Astrocyte (in vitro differentiated cells and primary cell): ENCODE measurements around the gene MALT1. TPM values are rescaled to one million over a fixed set of nuclear protein-coding genes. Genes with fewer than 3 reads are reported as not detected.
"Not testable (repeated sequence)": the region's sequence is repeated elsewhere in the genome, so short reads cannot be mapped to it uniquely, and the experiment has no call there.

Source experiments
- DNase-seq: peaks from one replicate; pipeline ENCODE4 v3.0.0-alpha.2; 2010; ENCODE audit warnings: low read depth
- FAIRE-seq: peaks from 2 replicates; lab custom pipeline; 2011; peaks lifted over from hg19 to GRCh38; lab: Jason Lieb, UNC
- H2AFZ ChIP-seq: 2 replicates; pipeline ENCODE4 v1.6.0; 2012; ENCODE audit warnings: low read depth, low read length, inconsistent platforms
- H3K27ac ChIP-seq: 2 replicates; pipeline ENCODE4 v1.5.1; 2011; ENCODE audit warnings: low read depth, low read length, inconsistent platforms
- H3K27me3 ChIP-seq: 2 replicates; pipeline ENCODE4 v1.6.0; 2011; ENCODE audit warnings: low read length, inconsistent platforms; ENCODE audit not compliant: insufficient read depth
- H3K36me3 ChIP-seq: 2 replicates; pipeline ENCODE4 v1.5.1; 2011; ENCODE audit warnings: low read length, inconsistent platforms; ENCODE audit not compliant: insufficient read depth
- H3K4me1 ChIP-seq: 2 replicates; pipeline ENCODE4 v1.5.1; 2011; ENCODE audit warnings: low read length, inconsistent platforms; ENCODE audit not compliant: insufficient read depth
- H3K4me2 ChIP-seq: 2 replicates; pipeline ENCODE4 v1.6.0; 2012; ENCODE audit warnings: low read length, inconsistent platforms
- H3K4me3 ChIP-seq: 2 replicates; pipeline ENCODE4 v1.5.1; 2011; ENCODE audit warnings: low read depth, mild to moderate bottlenecking, low read length, inconsistent platforms; ENCODE audit not compliant: insufficient read depth
- H3K79me2 ChIP-seq: 2 replicates; pipeline ENCODE4 v1.6.0; 2012; ENCODE audit warnings: mild to moderate bottlenecking, low read length, inconsistent platforms; ENCODE audit not compliant: insufficient read depth
- H3K9ac ChIP-seq: 2 replicates; pipeline ENCODE4 v1.6.0; 2012; ENCODE audit warnings: mild to moderate bottlenecking, low read length, inconsistent platforms
- H3K9me3 ChIP-seq: 2 replicates; pipeline ENCODE4 v1.5.1; 2012; ENCODE audit warnings: low read depth, mild to moderate bottlenecking, low read length, inconsistent platforms; ENCODE audit not compliant: insufficient read depth
- H4K20me1 ChIP-seq: 2 replicates; pipeline ENCODE4 v1.6.0; 2012; ENCODE audit warnings: low read length, inconsistent platforms; ENCODE audit not compliant: insufficient read depth
- H3K27ac Mint-ChIP-seq: one replicate; pipeline ENCODE4 v1.8.0; 2021; ENCODE audit warnings: mild to moderate bottlenecking, mixed read lengths; ENCODE audit not compliant: unreplicated experiment
- H3K27me3 Mint-ChIP-seq: one replicate; pipeline ENCODE4 v1.8.0; 2021; ENCODE audit warnings: low read depth, mixed read lengths; ENCODE audit not compliant: unreplicated experiment
- H3K36me3 Mint-ChIP-seq: one replicate; pipeline ENCODE4 v1.8.0; 2021; ENCODE audit warnings: low read depth, mixed read lengths; ENCODE audit not compliant: unreplicated experiment
- H3K4me1 Mint-ChIP-seq: one replicate; pipeline ENCODE4 v1.8.0; 2021; ENCODE audit warnings: low read depth, mixed read lengths; ENCODE audit not compliant: unreplicated experiment
- H3K4me3 Mint-ChIP-seq: one replicate; pipeline ENCODE4 v1.8.0; 2021; ENCODE audit warnings: mild to moderate bottlenecking, moderate library complexity, mixed read lengths; ENCODE audit not compliant: unreplicated experiment
- H3K9me3 Mint-ChIP-seq: one replicate; pipeline ENCODE4 v1.8.0; 2021; ENCODE audit warnings: mild to moderate bottlenecking, mixed read lengths; ENCODE audit not compliant: unreplicated experiment
- EZH2 ChIP-seq: IDR thresholded peaks from 2 replicates; pipeline ENCODE4 v1.6.1; 2012; ENCODE audit warnings: mild to moderate bottlenecking, low read length, inconsistent platforms; ENCODE audit not compliant: insufficient read depth
- total RNA-seq: library from RNA; stranded (reverse); gene quantifications from 2 replicates; pipeline ENCODE4 v1.2.1, GENCODE V29; 2021
- TF ChIP-seq, protein P1 (sequence below): IDR thresholded peaks from 2 replicates; pipeline ENCODE4 v1.5.1; 2011; ENCODE audit warnings: low read depth, mild to moderate bottlenecking, inconsistent platforms, low read length, moderate library complexity; ENCODE audit not compliant: insufficient read depth

MALT1 gene
- total RNA-seq, 1 donor from 2014 or later: 40.3 TPM

DNA sequence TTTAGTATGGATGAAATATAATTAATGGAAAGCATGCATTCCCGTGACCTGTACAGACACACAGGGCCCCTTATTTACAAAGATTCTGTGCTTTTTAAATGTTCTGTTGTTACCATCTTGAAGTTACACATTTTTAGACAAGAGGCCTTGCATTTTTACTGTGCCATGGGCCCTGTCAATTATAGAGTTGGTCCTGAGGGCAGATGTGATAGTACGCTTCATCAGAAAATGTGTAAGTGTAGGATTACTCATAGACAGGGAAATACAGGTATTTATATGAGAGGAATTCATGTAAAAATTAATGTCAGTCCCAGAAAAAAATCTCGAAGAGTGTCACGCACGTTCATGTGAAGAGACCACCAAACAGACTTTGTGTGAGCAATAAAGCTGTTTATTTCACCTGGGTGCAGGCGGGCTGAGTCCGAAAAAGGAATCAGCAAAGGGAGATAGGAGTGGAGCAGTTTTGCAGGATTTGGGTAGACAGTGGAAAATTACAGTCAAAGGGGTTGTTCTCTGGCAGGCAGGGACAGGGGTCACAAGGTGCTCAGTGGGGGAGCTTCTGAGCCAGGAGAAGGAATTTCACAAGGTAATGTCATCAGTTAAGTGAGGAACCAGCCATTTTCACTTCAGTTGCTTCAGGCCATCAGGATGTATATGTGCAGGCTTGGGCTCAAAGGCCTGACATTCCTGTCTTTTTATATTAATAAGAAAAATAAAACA lies 30.2 kb upstream of the MALT1 start:
- no peaks in the 10 kb centered on the region for H3K9me3 ChIP-seq
- no peak overlapping the region for H3K4me3 Mint-ChIP-seq
- H3K9ac ChIP-seq: no peak overlapping the region
- no peaks in the 10 kb centered on the region for H3K9me3 Mint-ChIP-seq
- no peak overlapping the region for H3K4me3 ChIP-seq
- no peaks in the 10 kb centered on the region for H3K36me3 Mint-ChIP-seq
- no peak for FAIRE-seq
- no peak overlapping the region for H3K27ac Mint-ChIP-seq
- H3K27me3 ChIP-seq: no peaks in the 10 kb centered on the region
- no peak overlapping the region for H3K27ac ChIP-seq
- peaks cover 18% of the 10 kb centered on the region for H3K4me1 Mint-ChIP-seq
- H3K79me2 ChIP-seq: no peaks in the 10 kb centered on the region
- peak overlapping the region; percentile 57 for H3K4me2 ChIP-seq
- peaks cover 20% of the 10 kb centered on the region for H3K4me1 ChIP-seq
- no peaks in the 10 kb centered on the region for H3K36me3 ChIP-seq
- H2AFZ ChIP-seq: no peak overlapping the region
- no peaks in the 10 kb centered on the region for H4K20me1 ChIP-seq
- H3K27me3 Mint-ChIP-seq: no peaks in the 10 kb centered on the region
- no peak for DNase-seq
- TF ChIP-seq, protein P1, sequence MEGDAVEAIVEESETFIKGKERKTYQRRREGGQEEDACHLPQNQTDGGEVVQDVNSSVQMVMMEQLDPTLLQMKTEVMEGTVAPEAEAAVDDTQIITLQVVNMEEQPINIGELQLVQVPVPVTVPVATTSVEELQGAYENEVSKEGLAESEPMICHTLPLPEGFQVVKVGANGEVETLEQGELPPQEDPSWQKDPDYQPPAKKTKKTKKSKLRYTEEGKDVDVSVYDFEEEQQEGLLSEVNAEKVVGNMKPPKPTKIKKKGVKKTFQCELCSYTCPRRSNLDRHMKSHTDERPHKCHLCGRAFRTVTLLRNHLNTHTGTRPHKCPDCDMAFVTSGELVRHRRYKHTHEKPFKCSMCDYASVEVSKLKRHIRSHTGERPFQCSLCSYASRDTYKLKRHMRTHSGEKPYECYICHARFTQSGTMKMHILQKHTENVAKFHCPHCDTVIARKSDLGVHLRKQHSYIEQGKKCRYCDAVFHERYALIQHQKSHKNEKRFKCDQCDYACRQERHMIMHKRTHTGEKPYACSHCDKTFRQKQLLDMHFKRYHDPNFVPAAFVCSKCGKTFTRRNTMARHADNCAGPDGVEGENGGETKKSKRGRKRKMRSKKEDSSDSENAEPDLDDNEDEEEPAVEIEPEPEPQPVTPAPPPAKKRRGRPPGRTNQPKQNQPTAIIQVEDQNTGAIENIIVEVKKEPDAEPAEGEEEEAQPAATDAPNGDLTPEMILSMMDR: no peak
- TF ChIP-seq EZH2: no peak

DNA sequence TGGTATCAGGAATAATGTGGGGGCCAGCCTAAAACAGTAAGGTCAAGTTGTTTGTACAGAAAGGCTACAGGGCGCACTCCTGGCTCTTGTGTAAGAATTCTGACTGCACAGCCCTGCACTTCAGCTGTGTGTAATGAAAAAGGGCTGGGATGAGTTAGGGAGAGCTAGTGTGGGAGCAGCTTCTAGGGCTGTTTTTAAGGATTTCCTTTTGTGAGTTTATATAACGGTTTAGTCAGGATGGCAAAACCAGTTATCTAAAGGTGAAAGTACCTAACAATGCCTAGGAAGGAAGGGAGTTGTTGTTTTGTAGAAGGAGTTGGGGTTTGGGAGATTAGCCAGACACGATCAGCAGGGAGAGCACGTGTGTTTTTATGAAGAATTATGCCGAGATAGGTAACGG lies 27.7 kb upstream of the MALT1 start:
- not testable (repeated sequence) for H3K36me3 Mint-ChIP-seq, H3K36me3 ChIP-seq, DNase-seq, H3K4me2 ChIP-seq, H4K20me1 ChIP-seq, H3K27ac ChIP-seq, H3K27me3 ChIP-seq, H3K9me3 ChIP-seq, H3K27me3 Mint-ChIP-seq, H3K9me3 Mint-ChIP-seq, H3K4me3 ChIP-seq, H3K9ac ChIP-seq, FAIRE-seq, H3K4me3 Mint-ChIP-seq, H3K79me2 ChIP-seq, H3K27ac Mint-ChIP-seq, H2AFZ ChIP-seq
- H3K4me1 ChIP-seq: peaks cover 18% of the 10 kb centered on the region
- peaks cover 13% of the 10 kb centered on the region for H3K4me1 Mint-ChIP-seq

DNA sequence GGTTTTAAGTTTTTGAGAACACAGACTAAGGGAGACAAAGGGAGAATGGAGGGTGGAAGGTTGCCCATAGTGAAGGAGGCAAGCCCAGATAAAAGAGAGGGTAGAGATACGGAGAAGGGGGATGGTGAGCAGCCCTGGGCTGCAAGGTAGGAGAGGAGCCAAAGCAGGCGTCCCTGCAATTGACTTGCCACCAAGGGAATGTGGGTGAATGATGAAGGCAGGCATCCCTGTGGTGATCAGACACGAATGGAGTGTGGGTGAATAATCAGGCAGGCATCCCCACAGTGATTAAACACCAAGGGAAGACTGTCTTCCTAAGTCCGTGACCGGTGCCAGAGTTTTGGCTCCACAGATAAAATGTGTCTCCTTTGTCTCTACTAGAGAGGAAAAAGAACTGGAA lies 25.9 kb upstream of the MALT1 start:
- DNase-seq (peak; percentile 92), FAIRE-seq (peak; percentile 65)
- TF ChIP-seq EZH2: no peak
- TF ChIP-seq, protein P1: no peak
- Histone ChIP-seq H3K79me2 (no peaks in the 10 kb centered on the region), H3K4me3 (no peak overlapping the region), H4K20me1 (no peaks in the 10 kb centered on the region), H3K4me1 (peaks cover 9% of the 10 kb centered on the region), H3K27me3 (no peaks in the 10 kb centered on the region), H3K9me3 (no peaks in the 10 kb centered on the region), H3K27ac (no peak overlapping the region), H2AFZ (peak overlapping the region; percentile 42), H3K4me2 (peak overlapping the region; percentile 57), H3K9ac (no peak overlapping the region), H3K36me3 (no peaks in the 10 kb centered on the region)
- no peaks in the 10 kb centered on the region for H3K36me3 Mint-ChIP-seq
- H3K4me3 Mint-ChIP-seq: no peak overlapping the region
- no peak overlapping the region for H3K27ac Mint-ChIP-seq
- peaks cover 13% of the 10 kb centered on the region for H3K4me1 Mint-ChIP-seq
- H3K27me3 Mint-ChIP-seq: no peaks in the 10 kb centered on the region
- no peaks in the 10 kb centered on the region for H3K9me3 Mint-ChIP-seq
